Mesendoderm (in vitro differentiated cells): Measurements from ENCODE around the gene TP53.
A peak's percentile ranks its signal among the peaks of the same experiment; 100 is the strongest.
"Not testable (repeated sequence)": the region's sequence is repeated elsewhere in the genome, so short reads cannot be mapped to it uniquely, and the experiment has no call there.

Source experiments
- DNase-seq: peaks from one replicate; pipeline ENCODE4 v3.0.0; 2013
- H2AK5ac ChIP-seq: 2 replicates; pipeline ENCODE4 v1.6.1; 2013; ENCODE audit warnings: low read length, inconsistent platforms
- H2BK120ac ChIP-seq: 2 replicates; pipeline ENCODE4 v1.6.1; 2013; ENCODE audit warnings: low read depth, mild to moderate bottlenecking, low read length, moderate library complexity, mixed read lengths
- H2BK15ac ChIP-seq: replicated peaks from 2 replicates; pipeline ENCODE4 v1.6.1; 2013; ENCODE audit warnings: low read depth, mild to moderate bottlenecking, moderate library complexity
- H2BK5ac ChIP-seq: 2 replicates; pipeline ENCODE4 v1.6.1; 2013; ENCODE audit warnings: low read length, inconsistent platforms
- H3K18ac ChIP-seq: 2 replicates; pipeline ENCODE4 v1.6.1; 2013; ENCODE audit warnings: mild to moderate bottlenecking, low read length, mixed read lengths
- H3K23ac ChIP-seq: one replicate; pipeline ENCODE4 v1.6.1; 2013; ENCODE audit warnings: low read length
- H3K27ac ChIP-seq: 2 replicates; pipeline ENCODE4 v1.5.1; 2013; ENCODE audit warnings: low read depth, mild to moderate bottlenecking, inconsistent platforms, low read length, moderate library complexity
- H3K27me3 ChIP-seq: 2 replicates; pipeline ENCODE4 v1.6.1; 2013; ENCODE audit warnings: low read length, control low read depth, mild to moderate bottlenecking, inconsistent platforms; ENCODE audit not compliant: insufficient read depth, poor library complexity
- H3K36me3 ChIP-seq: 2 replicates; pipeline ENCODE4 v1.6.1; 2013; ENCODE audit warnings: low read length, inconsistent platforms; ENCODE audit not compliant: control insufficient read depth, insufficient read depth
- H3K4ac ChIP-seq: one replicate; pipeline ENCODE4 v1.6.1; 2013; ENCODE audit warnings: low read depth, mild to moderate bottlenecking, low read length, moderate library complexity
- H3K4me1 ChIP-seq: 2 replicates; pipeline ENCODE4 v1.6.1; 2013; ENCODE audit warnings: low read depth, low read length, inconsistent platforms; ENCODE audit not compliant: control insufficient read depth
- H3K4me2 ChIP-seq: 2 replicates; pipeline ENCODE4 v1.6.1; 2013; ENCODE audit warnings: low read length
- H3K4me3 ChIP-seq: 2 replicates; pipeline ENCODE4 v1.5.1; 2013; ENCODE audit warnings: mild to moderate bottlenecking, low read length
- H3K56ac ChIP-seq: one replicate; pipeline ENCODE4 v1.6.1; 2013; ENCODE audit warnings: low read length
- H3K79me1 ChIP-seq: 2 replicates; pipeline ENCODE4 v1.6.1; 2013; ENCODE audit warnings: low read length, inconsistent platforms
- H3K79me2 ChIP-seq: 2 replicates; pipeline ENCODE4 v1.6.1; 2013; ENCODE audit warnings: mild to moderate bottlenecking, low read length; ENCODE audit not compliant: control insufficient read depth, insufficient read depth
- H3K9ac ChIP-seq: 2 replicates; pipeline ENCODE4 v1.6.1; 2013; ENCODE audit warnings: low read length, inconsistent platforms
- H4K5ac ChIP-seq: one replicate; pipeline ENCODE4 v1.6.1; 2013; ENCODE audit warnings: low read length
- H4K8ac ChIP-seq: one replicate; pipeline ENCODE4 v1.6.1; 2013; ENCODE audit warnings: low read depth, mild to moderate bottlenecking, control low read depth, low read length, moderate library complexity
- WGBS: extraction: QIAGEN DNeasy Blood & Tissue Kit; methylation state at CpG from one replicate; pipeline ENCODE4 v1.1.7; 2013; ENCODE audit warnings: low lambda C conversion rate, missing lambda C conversion rate; ENCODE audit not compliant: insufficient coverage; ENCODE audit errors: extremely low coverage; 5-methylcytosine and 5-hydroxymethylcytosine counted together

The TP53 gene

DNA sequence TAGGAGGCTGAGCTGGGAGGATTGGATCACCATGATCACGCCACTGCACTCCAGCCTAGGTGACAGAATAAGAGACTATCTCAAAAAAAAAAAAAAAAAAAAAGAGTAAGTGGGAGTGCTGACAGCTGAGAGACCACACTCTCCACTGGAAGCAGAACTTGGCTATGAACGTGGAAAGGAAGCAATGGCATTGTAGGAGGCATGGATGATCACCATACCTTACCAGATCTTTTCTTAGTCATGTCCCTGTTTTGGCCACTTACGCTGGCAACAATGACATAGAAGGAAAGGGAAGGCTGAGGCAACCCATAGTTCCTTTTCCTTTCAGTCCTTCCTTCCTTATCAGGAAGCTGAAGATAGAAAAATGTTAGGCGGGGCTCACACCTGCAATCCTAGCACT, 40.3 kb downstream of the TP53 start:
- no peak overlapping the region for H2AK5ac ChIP-seq
- no peak overlapping the region for H3K4me3 ChIP-seq
- WGBS, result no CpG with 5 or more reads among the region's 4 CpGs
- H4K5ac ChIP-seq, result no peak overlapping the region
- H3K23ac ChIP-seq, result no peak overlapping the region
- no peak overlapping the region for H3K27ac ChIP-seq
- H3K18ac ChIP-seq, result no peak overlapping the region
- H3K9ac ChIP-seq, result no peak overlapping the region
- peaks cover 3% of the 10 kb centered on the region for H3K4me1 ChIP-seq
- no peak overlapping the region for H3K4me2 ChIP-seq
- H2BK15ac ChIP-seq, result no peak overlapping the region
- no peak for DNase-seq
- no peak overlapping the region for H2BK120ac ChIP-seq
- H2BK5ac ChIP-seq, result no peak overlapping the region
- no peaks in the 10 kb centered on the region for H3K36me3 ChIP-seq
- peaks cover 4% of the 10 kb centered on the region for H3K27me3 ChIP-seq
- no peaks in the 10 kb centered on the region for H3K79me2 ChIP-seq
- no peak overlapping the region for H3K4ac ChIP-seq
- H3K79me1 ChIP-seq, result no peaks in the 10 kb centered on the region
- H3K56ac ChIP-seq, result no peak overlapping the region
- no peak overlapping the region for H4K8ac ChIP-seq

DNA sequence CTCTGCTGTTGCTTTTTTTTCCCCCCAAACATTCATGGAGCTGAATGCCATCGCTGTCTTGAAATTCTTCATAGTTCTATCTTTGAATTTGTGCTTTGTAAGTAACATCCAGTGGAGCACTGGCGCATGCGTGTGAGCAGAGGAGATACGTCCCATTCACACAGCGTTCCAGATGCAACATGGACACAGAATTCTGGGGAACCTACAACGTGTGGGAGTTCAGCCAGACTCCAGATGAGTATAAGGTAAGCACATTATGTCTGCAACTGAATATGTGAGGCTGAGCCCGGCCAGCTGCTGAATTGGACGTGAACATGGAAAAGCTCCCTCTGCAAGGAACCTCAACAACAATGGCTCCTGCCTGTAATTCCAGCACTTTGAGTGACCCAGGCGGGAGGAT, 40.8 kb downstream of the TP53 start:
- no peak overlapping the region for H2BK15ac ChIP-seq
- peaks cover 3% of the 10 kb centered on the region for H3K4me1 ChIP-seq

GRCh38 chr17:7644775-7645174, 42.5 kb downstream of the TP53 start:
- no peak overlapping the region for H2AK5ac ChIP-seq
- no peak overlapping the region for H2BK5ac ChIP-seq
- H3K36me3 ChIP-seq, result no peaks in the 10 kb centered on the region
- H3K79me2 ChIP-seq, result no peaks in the 10 kb centered on the region
- H2BK15ac ChIP-seq, result no peak overlapping the region
- H3K56ac ChIP-seq, result no peak overlapping the region
- H3K27ac ChIP-seq, result no peak overlapping the region
- no peak overlapping the region for H2BK120ac ChIP-seq
- H4K8ac ChIP-seq, result no peak overlapping the region
- no peak for DNase-seq
- no peak overlapping the region for H3K4me3 ChIP-seq
- H3K4me1 ChIP-seq, result no peaks in the 10 kb centered on the region
- WGBS, result no CpG with 5 or more reads among the region's 4 CpGs
- no peak overlapping the region for H3K18ac ChIP-seq
- H3K4me2 ChIP-seq, result no peak overlapping the region
- no peak overlapping the region for H3K23ac ChIP-seq
- no peak overlapping the region for H4K5ac ChIP-seq
- no peaks in the 10 kb centered on the region for H3K27me3 ChIP-seq
- no peak overlapping the region for H3K4ac ChIP-seq
- H3K9ac ChIP-seq, result no peak overlapping the region
- H3K79me1 ChIP-seq, result no peaks in the 10 kb centered on the region

More for the DNA sequence above, 40.8 kb downstream of the TP53 start:
- no peak overlapping the region for H3K4ac ChIP-seq
- H3K27ac ChIP-seq, result no peak overlapping the region
- H3K23ac ChIP-seq, result no peak overlapping the region
- no peaks in the 10 kb centered on the region for H3K36me3 ChIP-seq
- WGBS, result no CpG with 5 or more reads among the region's 9 CpGs
- H4K5ac ChIP-seq, result no peak overlapping the region
- DNase-seq, result no peak
- no peaks in the 10 kb centered on the region for H3K79me2 ChIP-seq
- H3K4me3 ChIP-seq, result no peak overlapping the region
- no peak overlapping the region for H2BK5ac ChIP-seq
- no peak overlapping the region for H4K8ac ChIP-seq
- H3K18ac ChIP-seq, result no peak overlapping the region
- no peak overlapping the region for H2AK5ac ChIP-seq
- no peak overlapping the region for H3K9ac ChIP-seq
- H3K27me3 ChIP-seq, result peaks cover 4% of the 10 kb centered on the region
- H2BK120ac ChIP-seq, result no peak overlapping the region
- no peak overlapping the region for H3K4me2 ChIP-seq
- H3K56ac ChIP-seq, result no peak overlapping the region
- H3K79me1 ChIP-seq, result no peaks in the 10 kb centered on the region

GRCh38 chr17:7641635-7642034, 45.7 kb downstream of the TP53 start:
- not testable (repeated sequence) for H3K56ac ChIP-seq, DNase-seq, H2AK5ac ChIP-seq, H3K18ac ChIP-seq, H3K4me3 ChIP-seq, H4K8ac ChIP-seq, H2BK5ac ChIP-seq, H3K23ac ChIP-seq, H2BK120ac ChIP-seq, H3K79me1 ChIP-seq, H2BK15ac ChIP-seq, H3K36me3 ChIP-seq, H3K4me2 ChIP-seq, H3K4me1 ChIP-seq, H3K9ac ChIP-seq, H3K79me2 ChIP-seq, H3K4ac ChIP-seq, H3K27ac ChIP-seq, H3K27me3 ChIP-seq, H4K5ac ChIP-seq
- WGBS, result no CpG with 5 or more reads among the region's 7 CpGs

DNA sequence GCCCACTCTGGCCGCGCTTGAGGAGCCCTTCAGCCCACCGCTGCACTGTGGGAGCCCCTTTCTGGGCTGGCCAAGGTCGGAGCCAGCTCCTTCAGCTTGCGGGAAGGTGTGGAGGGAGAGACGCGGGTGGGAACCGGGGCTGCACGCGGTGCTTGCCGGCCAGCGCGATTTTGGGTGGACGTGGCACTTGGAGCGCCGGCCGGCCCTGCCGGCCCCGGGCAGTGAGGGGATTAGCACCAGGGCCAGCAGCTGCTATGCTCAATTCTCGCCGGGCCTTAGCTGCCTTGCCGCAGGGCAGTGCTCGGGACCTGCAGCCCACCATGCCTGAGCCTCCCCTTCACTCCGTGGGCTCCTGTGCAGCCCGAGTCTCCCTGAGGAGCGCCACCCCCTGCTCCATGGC, 46.5 kb downstream of the TP53 start:
- H2BK120ac ChIP-seq, result no peak overlapping the region
- H3K36me3 ChIP-seq, result no peaks in the 10 kb centered on the region
- H4K5ac ChIP-seq, result no peak overlapping the region
- H3K27me3 ChIP-seq, result no peaks in the 10 kb centered on the region
- no peak overlapping the region for H3K4me2 ChIP-seq
- H2AK5ac ChIP-seq, result no peak overlapping the region
- no peak for DNase-seq
- no peak overlapping the region for H3K9ac ChIP-seq
- H3K27ac ChIP-seq, result no peak overlapping the region
- no peak overlapping the region for H3K4ac ChIP-seq
- H3K4me1 ChIP-seq, result no peaks in the 10 kb centered on the region
- no peak overlapping the region for H3K23ac ChIP-seq
- no peak overlapping the region for H3K56ac ChIP-seq
- no peak overlapping the region for H2BK5ac ChIP-seq
- no peaks in the 10 kb centered on the region for H3K79me2 ChIP-seq
- no peak overlapping the region for H2BK15ac ChIP-seq
- no peak overlapping the region for H4K8ac ChIP-seq
- H3K18ac ChIP-seq, result no peak overlapping the region
- no peak overlapping the region for H3K4me3 ChIP-seq
- WGBS, result no CpG with 5 or more reads among the region's 26 CpGs
- H3K79me1 ChIP-seq, result no peaks in the 10 kb centered on the region

DNA sequence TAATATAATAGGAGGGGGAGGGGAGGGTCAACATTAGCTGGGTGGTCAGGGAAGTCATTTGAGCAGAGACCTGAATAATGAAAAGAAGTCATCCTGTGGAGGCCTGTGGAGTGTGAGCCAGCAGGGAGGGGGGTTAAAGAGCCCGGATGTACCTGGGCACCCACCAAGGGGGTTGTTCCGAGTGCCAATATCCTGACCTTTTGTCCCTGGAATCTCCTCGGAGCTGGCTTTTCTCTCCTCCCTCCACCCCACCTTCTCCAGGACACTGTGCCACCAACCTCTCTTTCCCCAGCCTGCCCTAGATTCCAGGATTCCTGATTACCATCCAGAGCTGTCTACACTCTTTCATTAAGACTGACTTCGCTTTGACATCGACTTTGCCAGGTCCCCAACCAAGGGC, 51.1 kb downstream of the TP53 start:
- no peak for DNase-seq
- Histone ChIP-seq H3K56ac (peak overlapping the region; percentile 47), H2BK15ac (no peak overlapping the region), H3K23ac (no peak overlapping the region), H3K36me3 (no peaks in the 10 kb centered on the region), H3K79me2 (no peaks in the 10 kb centered on the region), H3K79me1 (no peaks in the 10 kb centered on the region), H3K9ac (no peak overlapping the region), H3K4me1 (no peaks in the 10 kb centered on the region), H3K4me3 (no peak overlapping the region), H2AK5ac (no peak overlapping the region), H3K4me2 (no peak overlapping the region), H3K18ac (no peak overlapping the region), H2BK5ac (no peak overlapping the region), H4K5ac (no peak overlapping the region), H3K4ac (no peak overlapping the region), H2BK120ac (no peak overlapping the region), H4K8ac (no peak overlapping the region), H3K27ac (no peak overlapping the region), H3K27me3 (no peaks in the 10 kb centered on the region)
- no CpG with 5 or more reads among the region's 5 CpGs for WGBS
